Panc1 (cell line): ENCODE measurements around the gene PDE9A. TPM values are rescaled to one million over a fixed set of nuclear protein-coding genes. Genes with fewer than 3 reads are reported as not detected.

Source experiments
- ATAC-seq: fragments of 200-7000 bp; cut with Tn5 transposase; 2 replicates; pipeline ENCODE4 v1.9.1; 2020; ENCODE audit warnings: mild to moderate bottlenecking, moderate library complexity
- BruUV-seq: library from RNA; stranded (reverse); fragments of 400-500 nt; replicated peaks from 2 replicates; lab custom pipeline; 2021; lab: Mats Ljungman, UMichigan
- CTCF ChIA-PET: fragments of 300-600 bp; sonication (Branson Sonifier 250); formaldehyde crosslinking; loops from one replicate; lab custom pipeline; 2022; ENCODE audit warnings: antibody characterized with exemption; lab: Charles Lee
- POLR2A ChIA-PET: fragments of 300-600 bp; sonication (Branson Sonifier 250); formaldehyde crosslinking; loops from one replicate; lab custom pipeline; 2022; ENCODE audit warnings: antibody characterized with exemption; lab: Charles Lee
- DNase-seq: peaks from one replicate; pipeline ENCODE4 v3.0.0-alpha.2; 2010; ENCODE audit warnings: low read depth, low spot score
- H3K27ac ChIP-seq: 2 replicates; pipeline ENCODE4 v1.5.1; 2011; ENCODE audit warnings: mild to moderate bottlenecking, low read length, inconsistent platforms
- H3K27me3 ChIP-seq: fragments of 200-500 bp; sonication (Bioruptor generic); 2 replicates; pipeline ENCODE4 v1.6.0; 2014; ENCODE audit warnings: low read length, inconsistent platforms; ENCODE audit not compliant: control insufficient read depth, insufficient read depth
- H3K36me3 ChIP-seq: fragments of 200-500 bp; sonication (Bioruptor generic); 2 replicates; pipeline ENCODE4 v1.5.1; 2014; ENCODE audit warnings: inconsistent platforms, mild to moderate bottlenecking, low read length, moderate library complexity; ENCODE audit not compliant: control insufficient read depth, insufficient read depth
- H3K4me1 ChIP-seq: 2 replicates; pipeline ENCODE4 v1.5.1; 2011; ENCODE audit warnings: inconsistent platforms, mild to moderate bottlenecking, low read length, moderate library complexity; ENCODE audit not compliant: control insufficient read depth, insufficient read depth
- H3K4me3 ChIP-seq, 2 experiments: 2 replicates each; pipeline ENCODE4 v1.5.1; 2011 to 2012; ENCODE audit warnings: low read depth in 2 of 2, low read length in 2 of 2, mild to moderate bottlenecking in 2 of 2, inconsistent platforms in 1 of 2, moderate library complexity in 1 of 2
- H3K9me3 ChIP-seq: fragments of 200-500 bp; sonication (Bioruptor generic); 2 replicates; pipeline ENCODE4 v1.5.1; 2014; ENCODE audit warnings: low read depth, mild to moderate bottlenecking, inconsistent platforms, low read length, moderate library complexity; ENCODE audit not compliant: control insufficient read depth, insufficient read depth
- POLR2AphosphoS5 ChIP-seq: IDR thresholded peaks from 2 replicates; pipeline ENCODE4 v1.6.1; 2012; ENCODE audit warnings: mild to moderate bottlenecking, low read depth, low read length, moderate library complexity
- SIN3A ChIP-seq: IDR thresholded peaks from 2 replicates; pipeline ENCODE4 v1.6.1; 2012; ENCODE audit warnings: low read depth, mild to moderate bottlenecking, low read length, moderate library complexity, borderline replicate concordance; ENCODE audit not compliant: insufficient read depth
- TCF7L2 ChIP-seq: IDR thresholded peaks from 2 replicates; pipeline ENCODE4 v1.6.1; 2011; ENCODE audit warnings: mild to moderate bottlenecking, low read depth, low read length, inconsistent platforms
- in situ Hi-C: cut with HindIII; loops from 2 replicates; pipeline ENCODE4 v1.10.0; 2016; ENCODE audit warnings: low sequenced_read_pairs, low pct_unique_long_range_greater_than_20kb
- intact Hi-C: fragments of 100-400 bp; cut with micrococcal nuclease; formaldehyde crosslinking; loops from one replicate; pipeline ENCODE4 v1.10.0; 2022; ENCODE audit not compliant: unreplicated experiment
- total RNA-seq: library from RNA; stranded (reverse); gene quantifications from one replicate; pipeline ENCODE4 v1.2.1, GENCODE V29; 2021; ENCODE audit not compliant: unreplicated experiment
- TF ChIP-seq, protein P1 (sequence below): fragments of 450-650 bp; IDR thresholded peaks from 2 replicates; pipeline ENCODE4 v1.5.1; 2017; ENCODE audit warnings: mild to moderate bottlenecking
- TF ChIP-seq, protein P2 (sequence below), 2 experiments: IDR thresholded peaks; 2 replicates each; pipeline ENCODE4 v1.6.1; 2011 to 2012; ENCODE audit warnings: low read depth in 2 of 2, control low read depth in 1 of 2, low read length in 1 of 2, mild to moderate bottlenecking in 1 of 2, moderate library complexity in 1 of 2; ENCODE audit not compliant: insufficient read depth in 1 of 2

Gene PDE9A
- total RNA-seq, 1 experiment from 2014 or later, result 0.72 TPM

DNA sequence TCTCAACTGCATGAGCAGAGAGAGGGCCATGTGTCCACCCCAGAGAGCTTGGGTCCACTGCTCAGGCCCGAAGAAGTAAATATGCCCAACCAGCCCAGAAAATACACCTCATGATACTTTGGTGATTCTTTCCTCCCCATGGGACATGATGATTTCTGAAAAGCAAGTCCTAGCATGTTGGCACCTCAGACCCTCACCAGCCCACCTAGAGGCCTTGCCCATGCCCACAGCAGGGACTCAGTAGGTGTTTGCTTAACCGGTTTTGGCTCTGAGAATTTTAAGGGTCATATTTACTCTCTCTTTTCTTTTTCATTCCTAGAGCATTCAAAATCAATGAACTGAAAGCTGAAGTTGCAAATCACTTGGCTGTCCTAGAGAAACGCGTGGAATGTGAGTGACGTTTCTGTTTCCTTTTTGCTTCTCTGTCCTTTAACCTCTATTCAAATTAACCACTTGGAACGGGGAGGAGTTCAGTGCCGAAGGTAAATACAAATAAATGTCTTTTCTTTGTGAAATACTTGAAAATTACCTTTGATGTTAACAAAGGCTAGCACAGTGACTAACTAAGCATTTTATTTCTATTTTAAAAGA lies 79.7 kb downstream of the PDE9A start:
- Histone ChIP-seq H3K27ac (no peak overlapping the region), H3K27me3 (no peaks in the 10 kb centered on the region), H3K4me3 (no peak overlapping the region), H3K9me3 (no peaks in the 10 kb centered on the region), H3K4me1 (no peaks in the 10 kb centered on the region), H3K36me3 (no peaks in the 10 kb centered on the region)
- ATAC-seq (no peak), DNase-seq (no peak)
- ChIA-PET CTCF (no interaction called here), POLR2A (no interaction called here)
- TF ChIP-seq, protein P1, sequence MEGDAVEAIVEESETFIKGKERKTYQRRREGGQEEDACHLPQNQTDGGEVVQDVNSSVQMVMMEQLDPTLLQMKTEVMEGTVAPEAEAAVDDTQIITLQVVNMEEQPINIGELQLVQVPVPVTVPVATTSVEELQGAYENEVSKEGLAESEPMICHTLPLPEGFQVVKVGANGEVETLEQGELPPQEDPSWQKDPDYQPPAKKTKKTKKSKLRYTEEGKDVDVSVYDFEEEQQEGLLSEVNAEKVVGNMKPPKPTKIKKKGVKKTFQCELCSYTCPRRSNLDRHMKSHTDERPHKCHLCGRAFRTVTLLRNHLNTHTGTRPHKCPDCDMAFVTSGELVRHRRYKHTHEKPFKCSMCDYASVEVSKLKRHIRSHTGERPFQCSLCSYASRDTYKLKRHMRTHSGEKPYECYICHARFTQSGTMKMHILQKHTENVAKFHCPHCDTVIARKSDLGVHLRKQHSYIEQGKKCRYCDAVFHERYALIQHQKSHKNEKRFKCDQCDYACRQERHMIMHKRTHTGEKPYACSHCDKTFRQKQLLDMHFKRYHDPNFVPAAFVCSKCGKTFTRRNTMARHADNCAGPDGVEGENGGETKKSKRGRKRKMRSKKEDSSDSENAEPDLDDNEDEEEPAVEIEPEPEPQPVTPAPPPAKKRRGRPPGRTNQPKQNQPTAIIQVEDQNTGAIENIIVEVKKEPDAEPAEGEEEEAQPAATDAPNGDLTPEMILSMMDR, result no peak
- TF ChIP-seq POLR2AphosphoS5 (no peak), SIN3A (no peak), TCF7L2 (no peak)
- TF ChIP-seq, protein P2, sequence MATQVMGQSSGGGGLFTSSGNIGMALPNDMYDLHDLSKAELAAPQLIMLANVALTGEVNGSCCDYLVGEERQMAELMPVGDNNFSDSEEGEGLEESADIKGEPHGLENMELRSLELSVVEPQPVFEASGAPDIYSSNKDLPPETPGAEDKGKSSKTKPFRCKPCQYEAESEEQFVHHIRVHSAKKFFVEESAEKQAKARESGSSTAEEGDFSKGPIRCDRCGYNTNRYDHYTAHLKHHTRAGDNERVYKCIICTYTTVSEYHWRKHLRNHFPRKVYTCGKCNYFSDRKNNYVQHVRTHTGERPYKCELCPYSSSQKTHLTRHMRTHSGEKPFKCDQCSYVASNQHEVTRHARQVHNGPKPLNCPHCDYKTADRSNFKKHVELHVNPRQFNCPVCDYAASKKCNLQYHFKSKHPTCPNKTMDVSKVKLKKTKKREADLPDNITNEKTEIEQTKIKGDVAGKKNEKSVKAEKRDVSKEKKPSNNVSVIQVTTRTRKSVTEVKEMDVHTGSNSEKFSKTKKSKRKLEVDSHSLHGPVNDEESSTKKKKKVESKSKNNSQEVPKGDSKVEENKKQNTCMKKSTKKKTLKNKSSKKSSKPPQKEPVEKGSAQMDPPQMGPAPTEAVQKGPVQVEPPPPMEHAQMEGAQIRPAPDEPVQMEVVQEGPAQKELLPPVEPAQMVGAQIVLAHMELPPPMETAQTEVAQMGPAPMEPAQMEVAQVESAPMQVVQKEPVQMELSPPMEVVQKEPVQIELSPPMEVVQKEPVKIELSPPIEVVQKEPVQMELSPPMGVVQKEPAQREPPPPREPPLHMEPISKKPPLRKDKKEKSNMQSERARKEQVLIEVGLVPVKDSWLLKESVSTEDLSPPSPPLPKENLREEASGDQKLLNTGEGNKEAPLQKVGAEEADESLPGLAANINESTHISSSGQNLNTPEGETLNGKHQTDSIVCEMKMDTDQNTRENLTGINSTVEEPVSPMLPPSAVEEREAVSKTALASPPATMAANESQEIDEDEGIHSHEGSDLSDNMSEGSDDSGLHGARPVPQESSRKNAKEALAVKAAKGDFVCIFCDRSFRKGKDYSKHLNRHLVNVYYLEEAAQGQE (IDR thresholded peaks at IDR 0.05; ENCODE audit: insufficient read depth in 1 of 2, low read depth in 2 of 2, low read length in 1 of 2), result no peak
- no TSS peak for BruUV-seq
- in situ Hi-C loops, result no loop called here
- intact Hi-C loops, result no loop called here

DNA sequence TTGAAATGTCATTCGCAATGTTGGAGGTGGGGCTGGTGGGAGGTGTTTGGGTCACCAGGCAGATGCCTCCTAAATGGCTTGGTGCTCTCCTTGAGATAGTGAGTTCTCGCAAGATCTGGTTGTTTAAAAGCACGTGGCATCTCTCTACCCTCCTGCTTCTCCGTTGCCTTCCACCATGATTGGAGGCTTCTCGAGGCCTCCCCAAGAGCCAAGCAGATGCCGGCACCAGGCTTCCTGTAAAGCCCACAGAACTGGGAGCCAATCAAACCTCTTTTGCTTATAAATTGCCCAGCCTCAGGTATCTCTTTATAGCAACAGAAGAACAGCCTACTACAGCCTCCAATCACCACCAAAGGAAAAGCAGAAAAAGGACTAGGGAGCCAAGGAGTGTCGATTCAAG lies 80.5 kb downstream of the PDE9A start:
- DNase-seq (no peak), ATAC-seq (no peak)
- H3K27me3 ChIP-seq, result no peaks in the 10 kb centered on the region
- BruUV-seq, result no TSS peak
- no peaks in the 10 kb centered on the region for H3K36me3 ChIP-seq
- no peak overlapping the region for H3K27ac ChIP-seq
- H3K9me3 ChIP-seq, result no peaks in the 10 kb centered on the region
- no peak overlapping the region for H3K4me3 ChIP-seq
- ChIA-PET POLR2A (no interaction called here), CTCF (no interaction called here)
- in situ Hi-C loops, result no loop called here
- intact Hi-C loops, result no loop called here
- TF ChIP-seq SIN3A (no peak), POLR2AphosphoS5 (no peak), TCF7L2 (no peak)
- TF ChIP-seq, protein P1, result no peak
- TF ChIP-seq, protein P2 (IDR thresholded peaks at IDR 0.05; ENCODE audit: insufficient read depth in 1 of 2, low read depth in 2 of 2, low read length in 1 of 2), result no peak
- no peaks in the 10 kb centered on the region for H3K4me1 ChIP-seq
